Glutamatergic neuron (in vitro differentiated cells): ENCODE data around the gene ANKRD33B. TPM values are rescaled to one million over a fixed set of nuclear protein-coding genes. Genes with fewer than 3 reads are reported as not detected.
"Not testable (repeated sequence)": the region's sequence is repeated elsewhere in the genome, so short reads cannot be mapped to it uniquely, and the experiment has no call there.

Experiments used
- DNase-seq: peaks from one replicate; pipeline ENCODE4 v3.0.0; 2022
- H3K27ac Mint-ChIP-seq: one replicate; pipeline ENCODE4 v1.8.0; 2020; ENCODE audit warnings: mild to moderate bottlenecking, mixed read lengths, inconsistent platforms; ENCODE audit not compliant: unreplicated experiment
- H3K27me3 Mint-ChIP-seq: one replicate; pipeline ENCODE4 v1.8.0; 2020; ENCODE audit warnings: mild to moderate bottlenecking, moderate library complexity, mixed read lengths, inconsistent platforms; ENCODE audit not compliant: unreplicated experiment
- H3K36me3 Mint-ChIP-seq: one replicate; pipeline ENCODE4 v1.8.0; 2020; ENCODE audit warnings: mild to moderate bottlenecking, mixed read lengths, inconsistent platforms; ENCODE audit not compliant: unreplicated experiment
- H3K4me1 Mint-ChIP-seq: one replicate; pipeline ENCODE4 v1.8.0; 2020; ENCODE audit warnings: mild to moderate bottlenecking, low read depth, mixed read lengths, inconsistent platforms; ENCODE audit not compliant: unreplicated experiment
- H3K4me3 Mint-ChIP-seq: one replicate; pipeline ENCODE4 v1.8.0; 2020; ENCODE audit warnings: mild to moderate bottlenecking, mixed read lengths, inconsistent platforms; ENCODE audit not compliant: unreplicated experiment
- H3K9me3 Mint-ChIP-seq: one replicate; pipeline ENCODE4 v1.8.0; 2020; ENCODE audit warnings: mild to moderate bottlenecking, moderate library complexity, mixed read lengths, inconsistent platforms; ENCODE audit not compliant: unreplicated experiment
- CTCF ChIP-seq: fragments of 200-600 bp; sonication (generic); IDR thresholded peaks from one replicate; pipeline ENCODE4 v1.5.0; 2021; ENCODE audit not compliant: partially characterized antibody, unreplicated experiment
- total RNA-seq: library from RNA; stranded (reverse); fragmentation: NEBNext Ultra II Directional; extraction: Animal tissue kit (Norgen Biotek cat#: 25700); gene quantifications from one replicate; pipeline ENCODE4 v1.2.1, GENCODE V29; 2021; ENCODE audit not compliant: unreplicated experiment

ANKRD33B gene
- total RNA-seq, 1 donor from 2014 or later: 14.5 TPM

DNA sequence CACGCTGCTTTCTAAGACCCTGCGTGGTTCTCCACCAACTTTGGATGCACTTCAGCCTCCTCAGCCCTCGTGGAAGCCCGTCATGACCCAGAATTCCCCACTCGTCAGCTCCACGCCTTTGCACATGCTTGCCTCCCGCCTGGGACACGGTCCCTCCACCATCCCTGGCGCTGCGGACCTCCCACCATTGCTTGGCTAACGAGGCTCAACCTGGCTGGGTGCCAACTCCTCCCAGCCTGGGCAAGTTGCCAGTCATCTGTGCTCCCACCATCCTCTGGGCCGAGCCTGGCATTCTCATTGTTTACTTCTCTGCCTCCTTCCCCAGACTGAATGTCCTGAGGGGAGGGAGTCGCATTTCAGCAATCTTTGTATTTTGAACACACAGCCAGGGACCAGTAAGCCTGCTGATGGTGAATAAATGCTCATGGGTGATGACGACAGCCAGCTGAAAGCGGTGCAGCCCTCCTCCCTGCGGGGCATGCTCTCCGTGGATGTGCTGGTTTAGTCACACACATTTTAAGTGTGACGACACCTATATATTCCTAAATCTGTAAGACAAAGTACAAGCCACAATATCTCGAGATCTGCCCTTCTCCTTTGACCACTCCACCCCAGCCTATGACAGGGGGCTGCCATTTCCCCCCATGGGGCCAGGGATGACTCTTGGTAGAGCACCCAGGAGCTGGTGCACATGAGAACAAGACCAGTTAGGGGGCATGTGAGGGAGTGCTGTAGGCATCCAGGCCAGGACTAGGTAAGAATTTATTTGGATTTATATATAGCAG is 37.6 kb downstream of the ANKRD33B start:
- no peak for TF ChIP-seq CTCF
- H3K27ac Mint-ChIP-seq: peak overlapping the region; percentile 46
- H3K4me3 Mint-ChIP-seq: no peak overlapping the region
- H3K4me1 Mint-ChIP-seq: peaks cover 7% of the 10 kb centered on the region
- peaks cover 5% of the 10 kb centered on the region for H3K9me3 Mint-ChIP-seq
- peaks cover 3% of the 10 kb centered on the region for H3K27me3 Mint-ChIP-seq
- H3K36me3 Mint-ChIP-seq: no peaks in the 10 kb centered on the region
- DNase-seq: peak; percentile 33

DNA sequence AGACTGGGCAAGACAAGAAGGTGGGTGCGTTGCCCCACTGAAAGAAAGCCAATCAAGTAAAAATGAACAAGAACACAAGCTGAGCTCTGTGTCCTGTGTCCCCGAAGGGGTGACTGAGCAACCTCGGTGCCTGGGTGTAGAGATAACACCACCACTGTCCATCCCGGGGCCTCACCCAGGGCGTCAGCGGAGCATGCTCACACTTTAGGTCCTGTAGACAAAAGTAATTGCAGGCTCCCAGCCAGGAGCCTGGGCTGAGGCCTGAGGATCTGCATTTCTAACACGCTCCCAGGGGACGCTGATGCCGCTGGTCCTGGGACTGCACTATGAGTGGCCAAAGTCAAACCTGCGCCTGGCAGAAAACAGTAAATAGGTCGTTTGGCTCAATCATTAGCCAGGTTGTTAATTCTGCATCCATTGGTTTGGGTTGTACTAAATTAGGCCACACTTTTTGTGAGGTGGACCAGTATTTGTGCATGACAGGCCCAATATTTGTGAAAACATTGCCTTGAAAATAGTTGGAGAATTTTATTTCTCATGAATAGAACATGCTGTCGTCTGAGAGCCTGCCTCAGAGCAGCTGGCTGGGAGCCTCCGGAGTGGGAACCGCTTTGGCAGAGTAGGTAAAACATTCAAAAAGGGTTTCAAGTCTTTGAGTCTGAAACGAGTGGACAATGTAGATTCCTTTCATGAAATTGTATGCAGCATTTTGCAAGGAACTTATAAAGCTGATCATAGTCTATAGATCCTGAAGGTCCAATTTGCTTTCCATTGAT is 38.3 kb downstream of the ANKRD33B start:
- Mint-ChIP-seq H3K9me3 (peaks cover under 1% of the 10 kb centered on the region), H3K4me3 (no peak overlapping the region), H3K4me1 (peaks cover 10% of the 10 kb centered on the region), H3K27me3 (peaks cover 3% of the 10 kb centered on the region), H3K27ac (no peak overlapping the region), H3K36me3 (no peaks in the 10 kb centered on the region)
- DNase-seq: no peak
- no peak for TF ChIP-seq CTCF

DNA sequence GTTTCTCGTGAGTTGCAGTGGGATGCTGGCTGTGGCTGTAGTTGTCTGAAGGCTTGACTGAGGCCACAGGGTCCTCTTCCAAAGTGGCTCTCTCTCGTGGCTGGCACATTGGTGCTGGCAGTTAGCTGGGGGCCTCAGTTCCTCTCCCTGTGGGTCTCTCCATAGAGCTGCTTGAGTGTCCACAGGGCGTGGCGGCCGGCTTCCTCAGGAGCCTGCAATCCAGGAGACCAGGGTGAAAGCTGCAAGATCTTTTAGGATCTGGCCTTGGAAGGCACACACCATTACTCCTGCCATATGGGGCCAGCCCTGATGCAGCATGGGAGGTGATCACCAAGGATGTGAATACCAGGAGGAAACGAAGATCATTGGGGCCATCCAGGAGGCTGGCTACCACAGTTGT is 41.1 kb downstream of the ANKRD33B start:
- TF ChIP-seq CTCF: no peak
- DNase-seq: no peak
- Mint-ChIP-seq H3K4me1 (peaks cover 14% of the 10 kb centered on the region), H3K4me3 (no peak overlapping the region), H3K9me3 (peaks cover 3% of the 10 kb centered on the region), H3K27ac (no peak overlapping the region), H3K27me3 (no peaks in the 10 kb centered on the region), H3K36me3 (no peaks in the 10 kb centered on the region)

GRCh38 chr5:10606632-10607022 is 42.8 kb downstream of the ANKRD33B start:
- Mint-ChIP-seq H3K4me1 (peaks cover 14% of the 10 kb centered on the region), H3K27ac (peak overlapping the region; percentile 49)
- not testable (repeated sequence) for H3K36me3 Mint-ChIP-seq, H3K9me3 Mint-ChIP-seq, DNase-seq, H3K27me3 Mint-ChIP-seq, H3K4me3 Mint-ChIP-seq

DNA sequence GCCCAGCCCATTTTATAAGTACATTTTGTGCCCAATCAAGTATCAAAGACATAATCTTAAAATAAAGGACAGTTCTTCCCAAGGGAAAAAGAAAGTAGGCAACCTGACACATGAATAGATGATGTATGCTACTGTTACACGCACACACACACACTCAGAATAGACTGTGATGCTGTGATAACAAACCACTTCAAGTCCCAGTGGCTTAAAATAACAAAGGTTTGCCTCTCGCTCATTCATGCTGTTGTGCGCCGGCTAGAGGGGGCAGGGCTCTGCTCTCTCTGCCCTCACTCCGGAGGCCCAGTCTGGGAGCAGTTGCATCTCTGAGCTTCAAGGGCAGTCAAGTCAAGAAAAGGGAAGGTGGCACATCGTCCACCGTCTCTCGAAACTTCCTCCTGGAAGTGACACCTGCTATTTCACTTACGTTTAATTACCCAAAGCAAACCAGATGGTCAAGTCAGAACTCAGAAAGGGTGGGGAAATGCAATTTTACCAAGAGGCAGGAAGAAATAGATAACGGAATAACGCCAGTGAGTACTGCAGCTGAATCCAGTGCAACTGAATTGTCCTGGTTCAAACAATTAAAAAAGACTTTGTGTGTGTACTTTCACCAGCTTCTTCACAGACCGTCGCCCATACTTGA is 43.3 kb downstream of the ANKRD33B start:
- no peak for DNase-seq
- peak overlapping the region; percentile 37 for H3K4me3 Mint-ChIP-seq
- H3K36me3 Mint-ChIP-seq: no peaks in the 10 kb centered on the region

More for the DNA sequence above, 43.3 kb downstream of the ANKRD33B start:
- Mint-ChIP-seq H3K9me3 (peaks cover 3% of the 10 kb centered on the region), H3K4me1 (peaks cover 14% of the 10 kb centered on the region), H3K27ac (peak overlapping the region; percentile 53), H3K27me3 (peaks cover 3% of the 10 kb centered on the region)
- no peak for TF ChIP-seq CTCF
